ENCODE data around the gene TIAM1.

GRCh38 chr21:31203431-31204054, 140.5 kb downstream of the TIAM1 start:
- TF ChIP-seq POLR2A (IDR thresholded peaks at IDR 0.05): no peak
- TF ChIP-seq CTCF (IDR thresholded peaks at IDR 0.05): no peak
- TF ChIP-seq POLR2AphosphoS5 (IDR thresholded peaks at IDR 0.05; ENCODE audit: insufficient read depth in 1 of 2, low read depth in 1 of 2): no peak

Measured in vagina (tissue), 2 donors.